GM18499 (cell line): ENCODE data around the gene LHFPL2.
"Not testable (repeated sequence)": the region's sequence is repeated elsewhere in the genome, so short reads cannot be mapped to it uniquely, and the experiment has no call there.

Experiments used
- ATAC-seq: cut with Tn5 transposase; IDR thresholded peaks from one replicate; pipeline ENCODE4 v1.9.1; 2021; ENCODE audit warnings: moderate number of reproducible peaks; ENCODE audit not compliant: insufficient read depth, unreplicated experiment

LHFPL2 gene

DNA sequence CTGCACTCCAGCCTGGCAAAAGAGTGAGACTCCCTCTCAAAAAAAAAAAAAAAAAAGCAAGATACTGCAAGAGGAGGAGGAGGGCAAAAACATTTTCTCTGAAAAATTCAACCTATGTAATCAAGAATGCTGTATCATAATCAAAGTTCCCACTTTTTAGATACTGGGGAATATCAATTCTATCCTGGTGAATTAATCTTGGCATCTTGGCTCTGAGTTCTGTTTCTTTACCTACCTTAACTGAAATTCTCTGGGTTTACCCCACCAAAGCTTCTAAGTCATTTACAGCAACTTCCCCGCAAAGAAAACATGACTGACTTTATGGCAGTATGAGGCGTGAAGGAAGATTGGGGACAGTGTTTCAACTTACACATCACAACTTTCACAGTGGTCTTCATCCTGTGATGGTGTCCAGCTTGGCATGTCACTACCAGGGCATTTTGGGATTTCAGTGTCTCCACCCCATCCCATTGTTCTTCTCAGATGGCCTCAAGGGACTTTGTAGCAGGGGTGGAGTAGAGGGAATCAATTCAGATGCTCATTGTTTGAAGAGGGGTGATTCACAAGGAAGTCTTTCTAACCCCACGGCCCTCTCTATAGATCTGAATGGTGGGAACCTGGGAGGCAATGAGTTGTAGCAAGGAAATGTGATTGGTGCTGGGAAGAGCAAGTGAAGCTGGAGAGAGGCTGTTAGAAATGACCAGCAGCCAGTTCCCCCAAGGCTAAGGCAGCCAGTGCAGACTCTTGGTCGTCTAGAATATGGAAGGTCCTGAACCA lies 157.7 kb downstream of the LHFPL2 start:
- ATAC-seq, result no peak

DNA sequence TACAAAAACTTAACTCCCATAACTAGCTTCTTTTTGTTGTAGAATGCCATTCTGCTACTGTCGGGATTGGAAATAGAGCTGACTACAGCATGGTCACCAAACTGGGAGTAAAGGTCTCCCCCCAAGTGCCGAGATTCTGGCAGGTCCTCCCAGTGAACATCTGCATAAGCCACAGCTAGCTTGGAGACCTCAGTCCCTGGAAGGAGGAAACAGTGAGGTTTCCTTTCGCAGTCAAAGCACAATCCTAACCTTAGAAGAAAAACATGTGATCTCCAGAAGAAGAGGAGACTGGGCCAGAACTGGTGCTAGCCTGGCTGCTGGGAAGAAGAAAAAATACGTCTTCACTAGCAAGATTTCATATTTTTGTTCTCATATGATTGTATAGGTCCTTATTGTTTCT lies 160.7 kb downstream of the LHFPL2 start:
- no peak for ATAC-seq

DNA sequence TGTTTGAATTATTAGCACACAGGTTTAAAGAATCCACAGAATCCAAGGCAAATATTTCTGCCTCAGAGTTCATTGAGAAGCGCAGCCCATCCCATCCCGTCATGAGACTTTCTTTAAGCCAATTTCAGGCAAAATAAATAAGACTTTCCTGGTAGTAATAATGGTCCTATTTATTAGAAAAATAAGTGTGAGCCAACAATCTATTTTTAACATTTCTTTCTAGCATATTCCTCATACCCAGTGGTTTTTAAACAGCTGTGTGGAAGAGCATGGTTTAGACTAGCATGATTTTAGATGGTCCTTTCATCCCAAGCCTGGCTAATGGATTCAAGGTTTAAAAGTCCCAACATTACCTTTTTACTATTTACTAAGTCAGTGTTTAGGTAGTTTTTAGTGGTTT lies 162.4 kb downstream of the LHFPL2 start:
- ATAC-seq, result no peak

DNA sequence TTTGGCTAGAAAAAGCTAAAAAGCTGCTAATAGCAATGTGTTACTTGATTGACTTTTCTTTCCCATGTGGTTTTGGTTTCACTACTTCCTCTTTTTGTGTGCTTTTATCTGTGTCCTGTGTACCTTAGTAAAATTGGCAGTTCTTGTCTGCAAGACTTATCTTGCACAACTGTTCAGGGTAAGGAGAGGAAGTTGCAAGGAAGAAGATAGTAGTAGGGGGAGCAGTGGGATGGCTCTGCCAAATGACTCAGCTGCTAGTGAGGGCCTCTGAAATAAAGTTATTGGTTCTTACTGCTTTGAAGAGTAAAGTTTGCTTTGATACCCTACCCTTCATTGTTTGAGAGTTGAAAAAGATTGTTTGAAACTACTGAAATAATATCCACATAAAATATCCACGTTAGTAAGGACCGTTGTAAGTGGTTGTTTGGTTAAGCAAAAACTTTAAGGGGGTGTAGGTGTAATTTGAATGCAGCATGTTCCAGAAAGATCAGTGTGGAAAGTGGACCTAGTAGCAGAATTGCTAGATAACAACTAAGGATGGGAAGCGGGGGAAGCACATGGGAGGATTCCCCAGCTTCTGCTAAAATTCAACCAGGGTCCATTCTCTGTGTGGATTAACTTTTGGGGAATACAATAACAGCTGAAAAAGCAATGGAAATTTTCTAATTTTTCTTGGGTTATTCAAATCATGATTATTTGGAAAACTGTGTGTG lies 164.6 kb downstream of the LHFPL2 start:
- peak; percentile 77 for ATAC-seq

DNA sequence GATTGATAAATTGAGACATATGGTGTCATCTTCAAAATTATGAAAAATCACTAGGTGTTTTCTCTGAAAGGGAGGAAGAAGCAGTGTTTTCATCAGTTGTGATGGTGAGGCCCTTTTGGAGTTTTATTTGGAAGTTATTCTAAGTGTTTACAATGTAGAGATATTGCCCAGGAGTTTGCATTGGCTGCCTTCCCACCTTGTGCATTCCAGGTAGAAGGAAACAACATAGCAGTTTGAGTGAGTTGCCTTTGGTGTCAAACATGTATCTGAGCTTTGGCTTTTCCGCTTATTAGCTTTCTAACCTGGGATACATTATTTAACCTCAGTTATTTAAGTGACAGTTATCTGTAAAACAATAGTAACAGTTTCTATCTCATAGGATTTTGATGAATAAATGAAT lies 165.6 kb downstream of the LHFPL2 start:
- ATAC-seq, result no peak

DNA sequence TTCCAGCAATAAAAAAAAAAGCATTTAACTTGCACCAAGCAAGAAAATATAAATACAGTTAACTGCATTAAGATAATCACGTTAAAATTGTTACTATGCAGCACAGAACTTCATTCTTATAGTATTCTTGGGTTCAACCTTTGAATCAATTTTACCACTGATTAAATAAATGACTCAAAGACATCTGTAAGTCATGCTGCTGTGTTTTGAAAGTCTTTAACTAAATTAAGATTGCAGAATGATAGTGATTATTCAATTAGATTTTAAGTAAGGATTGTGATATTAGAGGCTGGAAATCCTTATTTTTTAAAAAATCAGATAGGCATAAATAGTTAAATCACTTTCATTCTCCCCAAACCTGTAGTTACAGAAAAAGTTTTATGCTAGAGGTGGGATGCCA lies 171.8 kb downstream of the LHFPL2 start:
- ATAC-seq, result no peak

DNA sequence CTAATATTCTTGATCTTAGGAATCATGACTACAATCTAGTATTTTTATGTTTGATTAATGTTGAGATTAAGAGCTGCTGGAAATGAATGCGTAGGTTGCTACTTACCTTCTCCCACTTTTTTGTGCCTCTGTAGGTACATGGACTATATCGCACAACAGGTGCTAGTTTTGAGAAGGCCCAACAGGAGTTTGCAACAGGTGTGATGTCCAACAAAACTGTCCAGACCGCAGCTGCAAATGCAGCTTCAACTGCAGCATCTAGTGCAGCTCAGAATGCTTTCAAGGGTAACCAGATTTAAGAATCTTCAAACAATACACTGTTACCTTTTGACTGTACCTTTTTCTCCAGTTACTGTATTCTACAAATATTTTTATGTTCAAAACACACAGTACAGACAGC lies 173.2 kb downstream of the LHFPL2 start:
- no peak for ATAC-seq

DNA sequence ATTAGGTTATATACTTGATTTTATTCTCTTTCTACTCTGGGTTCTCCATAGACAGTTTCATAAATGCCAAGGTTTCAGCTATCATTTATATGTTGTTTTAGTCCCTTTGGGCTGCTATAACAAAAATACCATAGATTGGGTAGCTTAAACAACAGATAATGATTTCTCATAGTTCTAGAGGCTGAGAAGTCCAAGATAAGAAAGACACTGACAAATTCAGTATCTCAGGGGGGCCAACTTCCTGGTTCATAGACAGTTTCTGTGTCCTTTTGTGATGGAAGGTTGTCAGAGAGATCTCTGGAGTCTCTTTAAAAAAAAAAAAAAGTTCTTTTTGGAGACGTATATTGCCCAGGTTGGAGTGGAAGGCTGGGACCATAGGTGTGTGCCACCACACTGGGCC lies 174.8 kb downstream of the LHFPL2 start:
- ATAC-seq, result no peak

DNA sequence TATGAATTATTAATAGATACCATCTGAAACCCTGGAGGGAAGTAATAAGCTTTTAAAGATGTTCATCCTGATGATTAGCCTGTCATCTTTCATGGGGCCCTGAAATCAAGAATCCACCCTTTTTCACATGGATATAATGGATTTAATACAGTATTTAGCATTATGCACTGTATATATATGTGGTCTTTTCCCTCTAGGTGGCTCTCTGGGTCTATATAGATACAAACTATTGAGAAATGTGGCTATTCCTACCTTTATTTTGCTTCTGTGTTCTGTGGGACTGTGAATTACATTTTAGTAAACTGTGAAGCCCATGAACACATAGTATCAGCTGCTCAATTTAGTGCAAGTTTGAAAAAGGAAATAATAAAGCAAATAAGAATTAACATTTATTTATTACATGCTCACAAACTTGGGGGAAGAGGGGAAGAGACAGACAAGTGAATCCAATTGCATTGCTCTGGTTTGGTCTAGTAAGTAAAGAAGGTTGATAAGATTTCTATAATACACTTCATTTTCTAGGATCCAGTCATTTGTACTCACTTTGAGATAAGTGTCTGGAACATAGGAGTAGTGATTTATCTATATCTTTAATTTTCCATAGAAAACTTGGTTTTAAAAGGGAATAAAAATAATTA lies 176.0 kb downstream of the LHFPL2 start:
- no peak for ATAC-seq

DNA sequence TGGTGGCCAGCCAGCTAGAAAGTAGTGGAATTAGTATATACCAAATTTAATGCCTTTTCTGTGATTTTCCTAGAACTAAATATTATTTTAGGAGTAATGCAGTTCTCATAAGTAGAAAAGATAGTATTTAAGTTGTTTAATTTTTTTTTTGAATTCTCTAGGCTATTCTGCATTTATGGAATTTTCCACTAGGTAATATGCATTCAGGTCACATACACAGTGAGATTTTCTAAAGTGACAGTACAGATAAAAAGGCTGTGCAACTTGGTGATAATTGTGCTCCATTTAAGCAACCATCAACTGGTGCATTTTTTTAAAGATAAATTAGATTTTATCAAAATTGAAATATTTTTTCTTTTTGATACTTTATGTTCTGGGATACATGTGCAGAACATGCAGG lies 176.7 kb downstream of the LHFPL2 start:
- no peak for ATAC-seq

DNA sequence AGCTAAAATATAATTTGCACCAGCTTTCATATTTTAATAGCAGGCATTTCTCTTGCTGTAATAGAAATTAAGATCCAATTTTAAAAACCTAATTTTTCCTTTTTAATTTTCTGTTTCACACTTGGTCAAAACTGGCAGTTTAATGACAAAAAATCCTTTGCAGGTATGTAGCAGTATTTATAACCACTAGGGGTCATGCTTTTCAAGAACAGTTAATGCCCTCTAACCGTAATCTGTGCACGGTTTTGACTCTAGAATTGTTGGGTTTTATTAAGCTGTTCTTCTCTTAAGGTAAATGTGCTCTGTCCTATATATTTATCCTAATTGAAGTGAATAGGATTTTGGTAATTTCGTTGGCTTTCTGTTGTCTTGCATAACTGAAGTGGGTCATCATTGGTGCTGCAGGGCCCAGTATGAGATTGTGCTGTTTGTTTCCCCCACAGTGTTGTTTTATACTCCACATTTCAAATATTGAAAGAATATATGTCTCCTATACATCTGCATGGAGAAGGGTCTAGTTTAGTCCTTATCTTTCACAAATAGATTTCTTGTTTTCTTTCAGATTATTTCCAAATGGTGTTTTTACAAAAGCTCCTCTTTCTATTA lies 180.7 kb downstream of the LHFPL2 start:
- no peak for ATAC-seq

DNA sequence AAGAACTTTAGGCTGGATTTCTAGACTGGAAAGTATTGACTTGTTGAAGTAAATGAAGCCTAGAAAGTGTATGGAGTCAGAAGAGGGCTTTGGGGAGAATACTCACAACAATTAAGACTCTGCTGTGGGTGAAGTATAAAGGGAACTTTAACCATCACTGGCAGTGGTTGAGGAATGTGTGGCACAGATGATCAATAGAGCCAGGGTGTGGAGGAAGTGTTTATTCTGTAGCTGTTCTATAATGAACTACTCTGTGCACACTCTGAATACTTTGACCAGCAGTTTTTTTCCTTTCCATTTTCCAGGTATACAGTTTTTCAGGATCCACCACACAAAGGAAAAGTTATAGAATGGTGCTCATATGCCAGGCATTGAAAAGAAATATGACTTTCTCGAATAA lies 181.4 kb downstream of the LHFPL2 start:
- no peak for ATAC-seq

DNA sequence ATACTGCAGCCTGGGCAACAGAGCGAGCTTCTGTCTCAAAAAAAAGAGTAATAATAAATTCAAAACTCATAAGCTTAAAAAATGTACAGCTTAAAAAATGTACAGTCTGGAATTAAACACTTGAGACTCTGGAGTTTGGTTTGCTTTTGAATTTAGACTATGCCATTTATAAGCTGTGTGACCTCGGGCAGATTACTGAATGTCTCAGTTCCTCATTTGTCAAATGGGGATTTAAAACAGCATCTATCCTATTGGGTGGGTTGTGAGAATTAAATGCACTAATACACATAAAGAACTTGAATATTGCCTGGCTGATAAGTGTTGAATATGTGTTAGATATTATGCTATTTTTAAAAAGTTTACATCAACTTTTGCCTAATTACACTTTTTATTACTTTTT lies 189.7 kb downstream of the LHFPL2 start:
- ATAC-seq, result no peak

DNA sequence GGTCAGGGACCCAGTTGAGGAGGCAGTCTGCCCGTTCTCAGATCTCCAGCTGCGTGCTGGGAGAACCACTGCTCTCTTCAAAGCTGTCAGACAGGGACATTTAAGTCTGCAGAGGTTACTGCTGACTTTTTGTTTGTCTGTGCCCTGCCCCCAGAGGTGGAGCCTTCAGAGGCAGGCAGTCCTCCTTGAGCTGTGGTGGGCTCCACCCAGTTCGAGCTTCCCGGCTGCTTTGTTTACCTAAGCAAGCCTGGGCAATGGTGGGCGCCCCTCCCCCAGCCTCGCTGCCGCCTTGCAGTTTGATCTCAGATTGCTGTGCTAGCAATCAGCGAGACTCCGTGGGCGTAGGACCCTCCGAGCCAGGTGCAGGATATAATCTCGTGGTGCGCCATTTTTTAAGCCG lies 191.1 kb downstream of the LHFPL2 start:
- not testable (repeated sequence) for ATAC-seq

DNA sequence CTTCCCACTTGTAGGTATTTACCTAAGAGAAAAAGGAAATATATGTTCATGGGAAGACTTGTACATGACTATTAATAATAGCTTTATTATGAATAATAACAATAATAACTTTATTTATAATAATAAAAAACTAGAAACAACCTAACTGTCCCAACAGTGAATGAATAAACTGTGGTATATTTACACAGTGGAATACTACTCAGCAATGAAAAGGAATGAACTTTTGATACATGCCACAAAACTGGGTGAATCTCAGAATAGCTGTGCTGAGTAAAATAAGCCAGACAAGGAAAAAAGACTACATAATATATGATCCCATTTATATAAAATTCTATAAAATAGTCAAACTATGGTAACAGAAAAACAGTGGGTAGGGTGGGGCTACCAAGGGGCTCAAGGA lies 199.5 kb downstream of the LHFPL2 start:
- ATAC-seq, result no peak

DNA sequence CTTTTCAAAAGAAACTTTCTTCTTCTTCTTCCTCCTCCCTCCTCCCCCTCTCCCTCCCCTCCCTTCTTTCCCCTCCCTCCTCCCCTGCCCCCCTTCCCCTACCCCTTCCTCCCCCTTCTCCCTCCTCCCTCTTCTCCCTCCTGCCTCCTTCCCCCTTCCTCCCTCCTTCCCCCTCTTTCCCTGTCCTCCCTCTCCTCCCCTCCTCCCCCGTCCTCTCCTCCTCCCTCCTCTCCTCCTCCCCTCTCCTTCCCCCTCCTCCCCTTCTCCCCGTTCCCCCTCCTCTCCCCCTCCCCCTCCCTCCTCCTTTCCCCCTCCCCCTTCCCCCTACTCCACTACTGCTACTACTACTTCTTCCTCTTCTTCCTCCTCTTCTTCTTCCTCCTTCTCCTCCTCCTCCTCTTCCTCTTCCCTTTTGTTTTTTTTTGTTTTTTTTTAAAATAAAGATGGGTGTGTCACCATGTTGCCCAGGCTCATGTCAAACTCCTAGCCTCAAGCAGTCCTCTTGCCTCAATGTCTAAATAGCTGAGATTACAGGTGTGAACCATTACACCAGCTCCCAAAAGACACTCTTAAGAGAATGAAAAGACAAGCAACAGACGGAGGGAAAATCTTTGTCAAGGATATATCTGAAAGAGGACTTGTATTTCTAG lies 200.7 kb downstream of the LHFPL2 start:
- ATAC-seq, result no peak
